Heart left ventricle (tissue), 13 donors: ENCODE results near the gene UVRAG.

Experiments used
- POLR2A ChIP-seq, 2 donors: fragments of 450-650 bp; IDR thresholded peaks; one replicate each; pipeline ENCODE4 v1.6.1; 2017; ENCODE audit warnings: antibody characterized with exemption in 2 of 2, mild to moderate bottlenecking in 2 of 2, moderate library complexity in 2 of 2
- TF ChIP-seq, protein P1 (sequence below), 12 donors: fragments of 200-600 bp; sonication (generic) in 4 of 12; IDR thresholded peaks; one replicate each; pipeline versions ENCODE4 v1.5.0 to v1.8.0; 2018 to 2022; ENCODE audit warnings: antibody characterized with exemption in 12 of 12, mild to moderate bottlenecking in 5 of 12
- donor health status: ischemic (EF 13 %, LVEDD 7.1; RV severe dilation, severe dysfunction).
- donor health status: DM: no; HTN: yes; CAD: no.
- donor health status: DM: no; HTN: no; CAD: no.
- donor health status: ischemic (EF 25% LVEDD 6.9; RV normal size, moderate dysfunction).
- donor health status: ischemic (EF 25% LVEDD 5.7; RV mildly dilated, moderate dysfunction).
- donor health status: ischemic (EF 35%, LVEDD 5.7; RV mildly dilated, moderate dysfunction).
- donor health status: nonischemic (EF 11% LVEDD 7.7; RV severe dilation, severe dysfunction).
- donor health status: DM: yes; HTN: yes; CAD: no.
- donor health status: PGD.
- donor health status: ischemic (EF 29% LVEDD 5.4; RV normal size, mild dysfunction).
- donor health status: nonischemic (EF 23%, LVEDD 6.1; RV moderate dilation, normal function).

DNA sequence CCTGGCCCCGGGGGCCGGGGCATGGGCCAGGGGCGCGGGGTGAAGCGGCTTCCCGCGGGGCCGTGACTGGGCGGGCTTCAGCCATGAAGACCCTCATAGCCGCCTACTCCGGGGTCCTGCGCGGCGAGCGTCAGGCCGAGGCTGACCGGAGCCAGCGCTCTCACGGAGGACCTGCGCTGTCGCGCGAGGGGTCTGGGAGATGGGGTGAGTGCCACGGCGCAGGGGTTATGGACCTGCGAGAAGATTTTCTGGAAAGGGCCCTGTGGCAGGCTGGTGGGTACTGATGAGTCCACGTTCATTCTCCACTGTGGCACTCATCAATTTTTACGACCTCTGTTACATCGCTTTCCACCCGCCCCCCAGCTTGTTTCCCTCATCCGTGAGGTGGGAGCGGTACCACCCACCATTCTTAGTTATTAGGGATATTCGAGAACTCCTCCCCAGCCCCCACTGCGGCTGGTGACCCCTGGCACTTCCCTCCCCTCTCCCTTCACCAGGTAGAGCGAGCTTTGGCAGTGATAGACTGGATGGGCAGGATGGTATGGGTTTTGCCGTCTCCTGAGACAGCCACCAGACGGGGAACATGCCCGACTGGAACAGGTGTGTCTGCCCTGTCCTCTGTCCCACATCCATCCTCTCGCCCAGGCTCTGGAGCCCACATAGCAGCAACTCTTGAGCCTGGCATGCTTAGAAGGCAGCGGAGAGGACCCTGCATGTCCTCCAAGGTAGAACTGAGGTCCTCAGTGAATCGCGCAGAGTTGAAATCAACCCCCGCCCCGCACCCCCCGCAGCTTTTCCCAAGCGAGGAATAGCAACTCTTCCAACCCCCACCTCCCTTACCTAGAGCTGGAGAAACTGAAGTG is 45.9 kb upstream of the UVRAG start:
- TF ChIP-seq, protein P1, sequence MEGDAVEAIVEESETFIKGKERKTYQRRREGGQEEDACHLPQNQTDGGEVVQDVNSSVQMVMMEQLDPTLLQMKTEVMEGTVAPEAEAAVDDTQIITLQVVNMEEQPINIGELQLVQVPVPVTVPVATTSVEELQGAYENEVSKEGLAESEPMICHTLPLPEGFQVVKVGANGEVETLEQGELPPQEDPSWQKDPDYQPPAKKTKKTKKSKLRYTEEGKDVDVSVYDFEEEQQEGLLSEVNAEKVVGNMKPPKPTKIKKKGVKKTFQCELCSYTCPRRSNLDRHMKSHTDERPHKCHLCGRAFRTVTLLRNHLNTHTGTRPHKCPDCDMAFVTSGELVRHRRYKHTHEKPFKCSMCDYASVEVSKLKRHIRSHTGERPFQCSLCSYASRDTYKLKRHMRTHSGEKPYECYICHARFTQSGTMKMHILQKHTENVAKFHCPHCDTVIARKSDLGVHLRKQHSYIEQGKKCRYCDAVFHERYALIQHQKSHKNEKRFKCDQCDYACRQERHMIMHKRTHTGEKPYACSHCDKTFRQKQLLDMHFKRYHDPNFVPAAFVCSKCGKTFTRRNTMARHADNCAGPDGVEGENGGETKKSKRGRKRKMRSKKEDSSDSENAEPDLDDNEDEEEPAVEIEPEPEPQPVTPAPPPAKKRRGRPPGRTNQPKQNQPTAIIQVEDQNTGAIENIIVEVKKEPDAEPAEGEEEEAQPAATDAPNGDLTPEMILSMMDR (IDR thresholded peaks at IDR 0.05) = peak in 1 of 12 donors; percentile 2
- no peak for TF ChIP-seq POLR2A (IDR thresholded peaks at IDR 0.05)
